ENCODE results near the gene NNT.
"Not testable (repeated sequence)": the region's sequence is repeated elsewhere in the genome, so short reads cannot be mapped to it uniquely, and the experiment has no call there.

NNT gene

DNA sequence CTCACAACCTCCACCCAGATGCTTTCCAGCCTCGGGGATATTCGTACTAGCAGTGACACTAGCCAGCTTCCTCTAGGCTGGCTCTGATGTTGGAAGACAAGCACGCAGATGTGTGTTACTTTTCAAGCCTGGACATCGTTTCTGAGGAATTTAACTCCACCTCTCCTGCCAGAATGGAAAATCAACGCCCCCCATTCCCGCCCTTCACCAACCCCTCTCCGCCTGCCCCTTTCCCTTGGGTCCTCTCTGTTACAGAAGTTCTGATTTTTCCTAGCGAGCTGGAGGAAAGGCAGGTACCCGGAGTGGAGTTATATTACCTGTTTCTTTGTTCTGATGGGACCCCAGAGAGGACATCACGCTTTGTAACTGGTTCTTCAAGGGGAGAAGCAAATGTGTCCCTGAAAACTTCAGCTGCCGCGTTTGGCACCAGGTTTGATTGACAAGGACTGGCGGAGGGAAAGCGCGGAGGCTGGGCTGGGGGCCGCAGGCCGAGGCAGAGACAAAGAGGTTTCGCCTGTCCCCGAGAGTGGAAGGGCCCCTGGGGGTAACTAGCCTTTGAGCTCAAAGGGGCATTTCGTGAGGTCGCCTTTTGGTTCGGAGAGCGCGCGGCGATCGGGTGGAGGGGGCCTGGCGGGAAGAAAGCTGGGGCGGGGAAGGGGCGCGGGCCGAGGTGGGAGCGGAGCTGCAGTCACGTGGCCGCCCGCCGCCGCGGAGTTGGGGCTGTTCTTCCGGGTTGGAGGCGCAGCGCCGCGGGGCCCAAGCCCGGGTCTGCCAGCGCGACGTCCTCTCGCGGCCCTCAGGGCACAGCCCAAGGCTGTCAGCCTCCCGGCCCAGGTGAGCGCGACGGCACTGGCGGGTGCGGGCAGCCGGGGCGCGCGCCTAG lies at the start of gene NNT:
TSS of gene NNT (plus strand) at position 720 of the 883 bp plus-strand sequence. CDS start 6,016 bp downstream, outside the sequence.
- peak; percentile 69 for DNase-seq

- DNase-seq, result no peak
These were observed 49.6 kb upstream of the NNT start for GRCh38 chr5:43553381-43553780.

DNA sequence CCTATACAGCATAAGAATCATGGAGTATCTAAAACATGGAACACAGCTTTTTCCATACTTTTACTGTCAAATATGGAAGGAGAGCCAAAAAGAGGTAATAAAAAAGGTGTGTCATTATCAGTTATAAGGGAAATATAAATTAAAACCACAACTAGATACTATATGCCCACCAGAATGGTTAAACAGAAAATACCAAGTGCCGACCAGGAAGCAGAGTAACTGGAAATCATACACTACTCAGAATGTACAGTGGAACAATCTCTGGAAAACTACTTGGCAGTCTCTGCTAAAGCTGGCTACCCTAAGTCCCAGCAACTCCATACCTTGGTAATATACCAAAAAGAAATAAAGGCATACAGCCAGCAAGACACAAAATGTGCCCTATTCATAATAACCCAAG lies 48.5 kb upstream of the NNT start:
- DNase-seq, result no peak

DNA sequence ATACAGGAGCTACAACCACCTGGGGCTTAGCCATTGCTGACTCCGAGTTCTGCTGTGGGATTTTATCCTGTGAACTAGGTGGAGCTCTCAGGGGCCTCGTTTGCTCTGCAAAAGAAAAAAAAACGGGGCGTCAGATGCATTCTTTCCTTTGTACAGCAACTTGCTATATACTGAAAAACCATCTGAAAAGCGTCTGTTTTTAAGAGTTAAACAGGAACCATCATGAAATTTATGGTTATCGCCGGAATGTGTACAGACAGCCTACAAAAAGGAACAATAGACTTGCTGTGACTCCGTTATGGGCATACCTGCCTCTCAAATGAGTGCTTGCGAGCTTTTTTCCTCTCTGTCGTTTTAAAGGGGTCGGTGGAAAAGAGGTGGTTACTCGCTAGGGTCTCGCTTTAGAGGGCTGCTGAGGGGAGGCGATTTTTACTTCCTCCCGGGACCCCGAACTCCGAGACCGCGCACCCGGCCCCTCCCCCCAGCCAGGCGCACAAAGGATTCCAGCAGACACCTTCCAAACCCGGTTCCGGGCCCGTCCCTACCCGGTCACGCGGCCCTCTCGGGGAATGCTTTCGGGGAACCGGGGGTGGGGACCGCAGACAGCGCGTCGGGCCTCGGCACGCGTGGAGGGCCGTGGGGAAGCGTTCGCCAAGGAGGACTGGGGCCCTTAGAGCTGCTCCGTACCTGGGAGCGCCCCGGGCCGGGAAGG lies 46.9 kb upstream of the NNT start:
- peak; percentile 39 for DNase-seq

GRCh38 chr5:43556607-43556856 lies 46.4 kb upstream of the NNT start:
- DNase-seq, result not testable (repeated sequence)

DNA sequence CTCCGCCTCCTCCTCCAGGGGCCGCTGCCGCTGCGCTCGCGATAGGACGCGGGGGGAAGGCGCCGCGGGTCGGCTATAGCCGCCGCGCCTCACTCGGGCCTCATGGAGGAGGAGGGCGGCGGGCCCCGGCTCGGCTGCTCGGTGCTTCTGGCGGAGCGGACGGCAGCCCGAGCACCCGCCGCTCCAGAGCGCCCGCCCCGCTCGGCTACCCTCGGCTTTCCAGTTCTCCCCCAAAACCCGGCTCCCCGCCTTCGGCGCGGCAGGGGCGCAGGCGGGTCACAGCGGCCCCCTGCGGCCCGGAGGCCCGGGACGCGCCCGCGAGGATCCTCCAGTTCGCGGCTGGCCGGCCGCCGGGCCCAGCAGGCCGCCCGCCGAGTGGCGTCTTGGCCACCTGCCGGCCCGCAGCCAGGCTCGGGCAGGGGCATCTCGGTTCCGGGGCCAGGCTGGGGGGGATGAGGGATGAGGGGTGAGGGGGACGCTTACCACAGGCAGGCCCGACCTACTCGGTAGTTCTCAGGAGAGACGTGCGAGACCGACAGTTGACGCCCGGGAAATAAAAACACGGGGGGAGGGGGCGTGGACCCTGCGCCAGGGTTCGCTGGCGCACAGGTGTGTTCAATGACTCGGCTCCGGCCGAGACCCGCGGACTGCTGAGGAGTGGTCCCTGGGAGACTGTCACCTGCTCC lies 46.0 kb upstream of the NNT start, which contains the start of gene PAIP1:
TSS of gene PAIP1 (minus strand) at position 221 of the 686 bp plus-strand sequence. CDS start 231 bp downstream, outside the sequence.
- DNase-seq, result peak; percentile 85

GRCh38 chr5:43560128-43560527 lies 42.9 kb upstream of the NNT start:
- no peak for DNase-seq

DNA sequence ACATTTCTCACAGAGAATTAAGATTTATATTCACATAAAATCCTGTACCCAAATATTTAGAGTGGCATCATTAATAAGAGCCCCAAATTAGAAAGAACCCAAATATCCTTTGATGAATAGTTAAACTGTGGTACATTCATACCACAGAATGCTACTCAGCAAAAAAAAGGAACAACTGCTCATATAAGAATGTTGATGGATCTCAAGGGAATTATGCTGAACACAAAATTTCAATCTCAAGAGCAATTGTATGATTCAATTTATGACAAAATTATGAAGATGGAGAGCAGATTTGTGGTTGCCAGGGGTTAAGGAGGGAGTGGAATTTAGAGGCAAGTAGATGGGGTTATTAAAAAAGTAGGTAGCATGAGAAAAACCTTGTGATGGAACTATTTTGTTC lies 41.6 kb upstream of the NNT start:
- no peak for DNase-seq

DNA sequence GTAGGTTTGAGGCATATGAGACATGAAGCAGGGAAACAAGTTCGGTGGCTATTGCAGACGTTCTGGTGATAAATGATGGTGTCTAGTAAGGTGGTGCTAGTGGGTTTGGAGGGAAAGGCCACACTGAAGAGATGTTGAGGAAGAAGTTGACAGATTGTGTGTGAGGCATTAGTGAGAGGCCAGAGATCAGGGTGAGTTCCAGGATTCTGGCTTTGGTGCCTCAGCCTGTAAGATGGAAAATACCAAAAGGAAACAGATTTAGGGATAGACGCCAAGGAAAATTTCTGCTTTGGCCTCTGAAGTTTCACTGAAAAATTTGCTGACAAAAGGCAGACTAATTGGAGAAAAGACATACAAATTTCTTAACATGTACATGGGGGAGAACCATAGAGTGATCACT lies 39.7 kb upstream of the NNT start:
- DNase-seq, result no peak

GRCh38 chr5:43564289-43564850 lies 38.6 kb upstream of the NNT start:
- no peak for DNase-seq

DNA sequence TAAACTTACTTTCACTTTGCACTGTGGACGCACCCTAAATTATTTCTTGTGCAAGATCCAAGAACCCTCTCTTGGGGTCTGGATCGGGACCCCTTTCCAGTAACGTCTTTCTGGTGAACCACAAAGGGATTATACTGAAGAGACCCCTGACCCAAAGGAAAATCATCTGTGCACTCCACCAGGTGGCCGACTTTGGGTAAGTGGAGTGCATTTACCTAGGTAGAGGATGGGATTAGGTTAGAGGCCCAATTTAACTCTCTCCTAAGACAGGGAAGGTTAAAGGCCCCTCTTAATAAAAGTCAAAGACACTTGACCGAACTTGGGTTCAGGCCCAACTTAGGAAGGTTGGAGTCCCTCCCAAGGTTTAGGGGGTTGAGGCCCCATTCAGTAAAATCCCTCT lies 37.9 kb upstream of the NNT start:
- DNase-seq, result no peak

GRCh38 chr5:43567967-43568366 lies 35.0 kb upstream of the NNT start:
- no peak for DNase-seq

- no peak for DNase-seq
These were observed 33.7 kb upstream of the NNT start for GRCh38 chr5:43569236-43569746.

- no peak for DNase-seq
These were observed 32.4 kb upstream of the NNT start for GRCh38 chr5:43570450-43571158.

- no peak for DNase-seq
These were observed 31.7 kb upstream of the NNT start for GRCh38 chr5:43571237-43571636.

GRCh38 chr5:43572357-43572756 lies 30.6 kb upstream of the NNT start:
- no peak for DNase-seq

DNA sequence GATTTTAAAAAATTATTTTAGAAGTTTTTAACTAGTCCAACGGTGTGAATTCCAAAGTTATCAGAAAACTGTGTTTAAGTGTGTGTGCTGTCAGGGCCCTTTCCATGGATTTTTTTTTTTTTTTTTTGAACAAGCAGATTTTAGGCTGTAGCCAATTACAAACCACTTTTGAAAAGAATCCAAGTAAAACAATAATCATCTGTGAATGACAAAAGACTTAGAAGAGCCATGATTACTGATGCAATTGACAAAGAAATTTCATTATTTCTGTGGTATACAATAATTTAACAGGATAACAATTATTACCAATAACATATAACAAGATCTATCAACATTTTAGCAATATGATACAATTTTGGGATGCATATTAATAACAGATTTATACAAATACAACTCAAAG lies 29.9 kb upstream of the NNT start:
- DNase-seq, result no peak

GRCh38 chr5:43580402-43581210 lies 22.4 kb upstream of the NNT start:
- not testable (repeated sequence) for DNase-seq

GRCh38 chr5:43581398-43581797 lies 21.6 kb upstream of the NNT start:
- DNase-seq, result no peak

DNA sequence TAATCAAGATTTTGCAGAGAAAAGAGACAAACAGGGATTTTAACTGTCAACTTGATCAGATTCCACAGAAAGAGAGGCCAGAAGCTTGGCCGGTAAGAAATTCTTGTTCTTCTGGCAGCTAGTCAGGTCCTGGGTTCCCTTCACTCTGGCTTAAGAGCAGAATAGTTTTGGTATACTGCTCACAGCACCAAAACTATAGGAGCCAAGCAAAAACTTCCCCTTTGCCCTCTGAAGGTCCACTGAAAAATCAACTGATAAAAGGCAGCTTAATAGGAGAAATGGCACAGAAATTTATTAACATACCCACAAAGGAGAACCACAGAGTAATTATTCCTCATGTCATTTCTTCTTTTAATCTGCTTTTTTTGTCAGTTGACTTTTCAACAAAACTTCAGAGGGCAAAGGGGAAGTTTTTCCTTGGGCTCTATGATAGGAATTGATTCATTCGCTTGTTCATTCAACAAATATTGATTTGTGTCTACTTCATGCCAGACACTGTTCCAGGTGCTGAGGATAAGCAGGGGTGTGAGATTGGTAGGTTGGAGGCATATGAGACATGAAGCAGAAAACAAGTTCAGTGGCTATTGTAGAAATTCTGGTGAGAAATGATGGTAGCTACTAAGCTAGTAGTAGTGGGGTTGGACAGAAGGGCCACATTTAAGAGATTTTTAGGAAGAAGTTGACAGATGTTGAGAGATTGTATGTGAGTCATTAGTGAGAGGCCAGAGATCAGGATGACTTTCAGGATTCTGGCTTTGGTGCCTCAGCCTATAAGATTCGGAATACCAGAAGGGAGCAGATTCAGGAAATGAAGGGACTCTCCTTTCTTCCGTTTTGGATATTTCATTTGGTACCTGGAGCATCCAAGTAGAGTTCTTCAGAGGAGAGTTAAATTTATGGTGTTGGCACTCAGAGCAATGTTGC lies 20.6 kb upstream of the NNT start:
- DNase-seq, result no peak

DNA sequence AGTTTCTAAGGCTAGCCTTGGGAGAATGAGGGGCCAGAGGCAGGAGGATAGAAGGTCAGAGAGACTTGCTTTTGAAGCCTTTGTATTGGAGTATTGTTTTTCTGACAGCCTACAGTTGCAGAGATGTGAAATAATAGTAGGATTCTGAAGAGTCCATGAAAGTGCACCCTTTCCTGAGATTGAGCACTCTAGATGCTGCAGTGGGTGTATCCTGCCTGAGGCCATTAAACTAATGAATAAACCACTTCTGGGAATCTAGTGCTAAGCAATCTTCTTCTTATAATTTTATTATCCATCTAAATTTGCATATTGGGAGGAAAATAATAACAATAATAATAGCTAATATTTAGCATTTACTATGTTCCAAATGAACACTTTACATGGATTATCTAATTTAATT lies 19.3 kb upstream of the NNT start:
- no peak for DNase-seq

Data from CD4-positive, alpha-beta T cell treated with Interleukin-15 for 1 hour (primary cell).